Kidney (tissue), 14 donors: ENCODE measurements around the gene TPBGL. TPM values are rescaled to one million over a fixed set of nuclear protein-coding genes. Genes with fewer than 3 reads are reported as not detected.

Experiments
- DNase-seq, 5 donors: peaks; one replicate each; pipeline ENCODE4 v3.0.0-alpha.2; 2013 to 2020
- FAIRE-seq: peaks from 2 replicates; lab custom pipeline; 2012; peaks lifted over from hg19 to GRCh38; lab: Jason Lieb, UNC
- H3K27ac ChIP-seq, 2 donors: one replicate each; pipeline ENCODE4 v1.7.0; 2013; ENCODE audit warnings: low read depth in 2 of 2, low read length in 2 of 2, inconsistent platforms in 1 of 2
- H3K27me3 ChIP-seq: one replicate; pipeline ENCODE4 v1.7.1; 2013; ENCODE audit warnings: low read length, inconsistent platforms; ENCODE audit not compliant: control insufficient read depth, insufficient read depth
- H3K36me3 ChIP-seq, 3 donors: one replicate each; pipeline versions ENCODE4 v1.7.0 to v1.7.1; 2013; ENCODE audit warnings: low read length in 3 of 3, control low read depth in 1 of 3, inconsistent platforms in 1 of 3; ENCODE audit not compliant: insufficient read depth in 3 of 3, control insufficient read depth in 2 of 3
- H3K4me1 ChIP-seq, 3 donors: one replicate each; pipeline versions ENCODE4 v1.7.0 to v1.7.1; 2013; ENCODE audit warnings: low read length in 3 of 3, inconsistent platforms in 1 of 3, low read depth in 1 of 3; ENCODE audit not compliant: control insufficient read depth in 2 of 3, insufficient read depth in 2 of 3
- H3K4me3 ChIP-seq, 3 donors: one replicate each; pipeline versions ENCODE4 v1.7.0 to v1.8.1; 2013; ENCODE audit warnings: low read length in 3 of 3, control low read depth in 1 of 3, inconsistent platforms in 1 of 3
- H3K9ac ChIP-seq, 3 donors: one replicate each; pipeline versions ENCODE4 v1.7.0 to v1.7.1; 2013; ENCODE audit warnings: low read length in 3 of 3, control low read depth in 1 of 3, inconsistent platforms in 1 of 3
- H3K9me3 ChIP-seq, 3 donors: one replicate each; pipeline versions ENCODE4 v1.7.0 to v1.7.1; 2013; ENCODE audit warnings: low read length in 3 of 3, control low read depth in 1 of 3, inconsistent platforms in 1 of 3; ENCODE audit not compliant: control insufficient read depth in 2 of 3, insufficient read depth in 1 of 3
- intact Hi-C: fragments of 100-400 bp; cut with DNase I; formaldehyde crosslinking; loops from one replicate; pipeline ENCODE4 v1.11.1; 2022
- polyA plus RNA-seq: library from polyadenylated mRNA; stranded (reverse); fragments of 350-450 nt; fragmentation: Illumina TruSeq; extraction: RNeasy Lipid Tissue Mini Kit (QIAGEN cat#74804); gene quantifications from one replicate; pipeline ENCODE4 v1.2.3, GENCODE V29; 2014; ENCODE audit warnings: low read depth, low replicate concordance; ENCODE audit not compliant: insufficient read depth
- total RNA-seq: library from RNA; stranded (reverse); fragmentation: NEBNext Ultra II Directional; extraction: Animal tissue kit (Norgen Biotek cat#: 25700); gene quantifications from one replicate; pipeline ENCODE4 v1.2.1, GENCODE V29; 2021
- TF ChIP-seq, protein P1 (sequence below): IDR thresholded peaks from 3 replicates; pipeline ENCODE4 v1.5.1; 2012; ENCODE audit warnings: mild to moderate bottlenecking, moderate library complexity, borderline replicate concordance; ENCODE audit not compliant: insufficient read depth; ENCODE audit errors: extremely low read depth
- donor health status: control.
- donor health status: control.
- donor health status: control.
- donor health status: control.
- donor health status: control.
- donor health status: DM: yes; HTN: yes; CAD: no.
- donor health status: Normal renal cell carcinoma (clear cell type).

The TPBGL gene
- total and polyA plus RNA-seq, 2 donors from 2014 or later, result 0.13 to 0.69 TPM

DNA sequence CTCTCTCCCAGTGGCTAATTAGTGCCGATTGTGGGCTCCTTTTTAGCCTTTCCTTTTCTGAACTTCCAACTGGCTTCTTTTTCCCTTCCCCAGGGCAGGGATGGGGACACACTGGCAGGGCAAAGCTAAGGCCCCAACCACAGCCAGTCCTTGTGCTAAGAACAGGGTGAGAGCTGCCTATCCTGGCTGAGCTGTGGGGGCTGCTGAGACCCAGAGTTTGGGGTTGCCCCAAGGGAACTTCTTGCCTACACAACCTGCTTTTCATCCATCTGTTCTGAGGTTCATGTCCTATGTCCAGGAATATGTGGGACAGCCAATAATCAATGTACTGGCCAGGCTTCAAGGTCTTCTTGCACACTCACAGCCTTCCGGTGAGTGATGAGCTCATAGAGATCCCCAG lies 10.0 kb upstream of the TPBGL start:
- DNase-seq (no peak), FAIRE-seq (no peak)
- no peak overlapping the region for H3K9ac ChIP-seq
- H3K9me3 ChIP-seq, result no peaks in the 10 kb centered on the region
- TF ChIP-seq, protein P1, sequence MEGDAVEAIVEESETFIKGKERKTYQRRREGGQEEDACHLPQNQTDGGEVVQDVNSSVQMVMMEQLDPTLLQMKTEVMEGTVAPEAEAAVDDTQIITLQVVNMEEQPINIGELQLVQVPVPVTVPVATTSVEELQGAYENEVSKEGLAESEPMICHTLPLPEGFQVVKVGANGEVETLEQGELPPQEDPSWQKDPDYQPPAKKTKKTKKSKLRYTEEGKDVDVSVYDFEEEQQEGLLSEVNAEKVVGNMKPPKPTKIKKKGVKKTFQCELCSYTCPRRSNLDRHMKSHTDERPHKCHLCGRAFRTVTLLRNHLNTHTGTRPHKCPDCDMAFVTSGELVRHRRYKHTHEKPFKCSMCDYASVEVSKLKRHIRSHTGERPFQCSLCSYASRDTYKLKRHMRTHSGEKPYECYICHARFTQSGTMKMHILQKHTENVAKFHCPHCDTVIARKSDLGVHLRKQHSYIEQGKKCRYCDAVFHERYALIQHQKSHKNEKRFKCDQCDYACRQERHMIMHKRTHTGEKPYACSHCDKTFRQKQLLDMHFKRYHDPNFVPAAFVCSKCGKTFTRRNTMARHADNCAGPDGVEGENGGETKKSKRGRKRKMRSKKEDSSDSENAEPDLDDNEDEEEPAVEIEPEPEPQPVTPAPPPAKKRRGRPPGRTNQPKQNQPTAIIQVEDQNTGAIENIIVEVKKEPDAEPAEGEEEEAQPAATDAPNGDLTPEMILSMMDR, result no peak
- intact Hi-C loops, result no loop called here
- no peaks in the 10 kb centered on the region for H3K36me3 ChIP-seq
- no peak overlapping the region for H3K4me3 ChIP-seq
- H3K27ac ChIP-seq, result no peak overlapping the region
- no peaks in the 10 kb centered on the region for H3K27me3 ChIP-seq
- H3K4me1 ChIP-seq, result no peaks in the 10 kb centered on the region

DNA sequence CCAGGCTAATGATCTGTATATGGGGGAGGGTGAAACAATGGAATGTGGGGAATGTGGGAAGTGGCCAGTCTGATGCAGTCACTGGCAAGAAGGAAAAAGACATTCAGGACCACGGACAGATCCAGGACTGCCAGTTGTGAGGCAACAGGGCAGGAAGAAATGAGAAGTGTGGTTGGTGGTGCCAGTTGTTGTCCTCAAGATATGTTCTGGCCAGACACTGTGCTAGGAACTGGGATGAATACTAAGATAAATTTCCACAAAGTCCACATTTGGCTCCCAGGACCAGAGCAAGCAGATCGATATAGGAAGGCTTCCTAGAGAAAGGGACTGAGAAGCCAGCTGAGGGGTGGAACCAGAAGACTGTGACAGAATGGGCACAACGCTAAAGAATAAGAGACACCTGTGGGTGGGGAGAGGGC lies 6.8 kb upstream of the TPBGL start:
- no peaks in the 10 kb centered on the region for H3K4me1 ChIP-seq
- no peak overlapping the region for H3K9ac ChIP-seq
- no peaks in the 10 kb centered on the region for H3K27me3 ChIP-seq
- TF ChIP-seq, protein P1, result no peak
- H3K4me3 ChIP-seq, result no peak overlapping the region
- intact Hi-C loops, result no loop called here
- no peak overlapping the region for H3K27ac ChIP-seq
- FAIRE-seq (no peak), DNase-seq (peak in 4 of 5 donors; percentile 58 to 93 (median 84))
- H3K36me3 ChIP-seq, result no peaks in the 10 kb centered on the region
- H3K9me3 ChIP-seq, result no peaks in the 10 kb centered on the region

DNA sequence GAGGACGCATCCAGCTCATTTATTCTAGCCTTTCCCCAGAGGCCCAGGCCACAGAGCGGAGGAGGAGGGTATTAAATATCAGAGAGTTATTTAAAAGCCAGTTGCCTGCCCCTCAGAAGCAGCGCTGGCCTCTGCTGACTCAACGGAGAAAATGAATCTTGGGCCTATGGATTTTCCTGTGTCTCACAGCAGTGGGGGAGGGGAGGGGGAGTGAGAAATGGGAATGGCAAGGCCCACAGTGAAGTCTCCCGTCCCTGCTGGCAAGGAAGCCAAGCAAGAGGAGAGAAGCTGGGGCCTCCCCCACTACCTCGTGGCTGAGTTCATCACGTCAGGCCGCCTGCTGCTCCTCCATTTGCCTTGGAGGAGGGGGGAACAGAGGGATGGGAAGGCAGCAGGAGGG lies 4.5 kb upstream of the TPBGL start:
- H3K9ac ChIP-seq, result no peak overlapping the region
- no peak overlapping the region for H3K4me3 ChIP-seq
- peaks cover 0 to 2% (median 0%) of the 10 kb centered on the region in 3 donors for H3K4me1 ChIP-seq
- intact Hi-C loops, result no loop called here
- TF ChIP-seq, protein P1, result no peak
- DNase-seq, result peak in 2 of 5 donors; percentile 15 to 26
- no peaks in the 10 kb centered on the region for H3K9me3 ChIP-seq
- no peak overlapping the region for H3K27ac ChIP-seq
- peaks cover 8% of the 10 kb centered on the region for H3K27me3 ChIP-seq
- FAIRE-seq, result no peak
- H3K36me3 ChIP-seq, result no peaks in the 10 kb centered on the region

DNA sequence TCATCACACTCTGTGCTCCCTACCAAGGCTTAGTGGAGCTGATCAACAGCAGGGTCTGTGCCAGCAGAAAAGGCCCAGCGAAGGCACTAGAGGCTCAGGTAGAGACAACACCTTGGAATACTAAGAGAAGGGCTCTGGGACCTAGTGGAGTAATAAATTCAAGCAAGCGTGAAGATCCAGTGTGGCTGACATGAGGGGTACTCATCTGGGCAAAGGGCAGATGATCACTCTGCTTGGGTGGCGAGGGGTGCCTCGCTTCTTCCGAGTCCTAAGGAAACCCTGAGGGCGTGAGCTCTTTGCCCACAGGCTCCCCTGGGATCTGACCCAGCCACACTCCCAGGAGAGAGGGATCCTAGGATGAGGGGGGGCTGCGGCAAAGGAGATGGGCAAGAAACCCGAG lies 3.5 kb upstream of the TPBGL start:
- Histone ChIP-seq H3K27me3 (peaks cover 8% of the 10 kb centered on the region), H3K27ac (no peak overlapping the region), H3K4me1 (peaks cover 0 to 6% (median 0%) of the 10 kb centered on the region in 3 donors), H3K4me3 (no peak overlapping the region), H3K9ac (no peak overlapping the region), H3K36me3 (no peaks in the 10 kb centered on the region), H3K9me3 (no peaks in the 10 kb centered on the region)
- DNase-seq (no peak), FAIRE-seq (no peak)
- TF ChIP-seq, protein P1, result no peak
- intact Hi-C loops, result no loop called here
